GM12801 (cell line): ENCODE data around the gene ZNF700.

Experiments
- CTCF ChIP-seq: IDR thresholded peaks from one replicate; pipeline ENCODE4 v1.5.1; 2011; ENCODE audit warnings: control low read depth; ENCODE audit not compliant: insufficient read length; ENCODE audit errors: extremely low read depth

The ZNF700 gene

GRCh38 chr19:11942008-11942842, 17.3 kb downstream of the ZNF700 start:
- no peak for TF ChIP-seq CTCF

GRCh38 chr19:11942843-11943108, 17.9 kb downstream of the ZNF700 start:
- no peak for TF ChIP-seq CTCF

- TF ChIP-seq CTCF = no peak
Observed at GRCh38 chr19:11944656-11945055, 19.7 kb downstream of the ZNF700 start.

- TF ChIP-seq CTCF = no peak
Observed at GRCh38 chr19:11948646-11949045, 23.7 kb downstream of the ZNF700 start.

- no peak for TF ChIP-seq CTCF
Observed at GRCh38 chr19:11949201-11949600, 24.3 kb downstream of the ZNF700 start.

- TF ChIP-seq CTCF = no peak
Observed at GRCh38 chr19:11950312-11950711, 25.4 kb downstream of the ZNF700 start.

- TF ChIP-seq CTCF = no peak
Observed at GRCh38 chr19:11963566-11964355, 38.9 kb downstream of the ZNF700 start.
